Adrenal gland (tissue), 5 donors: ENCODE results near the gene TTF1.

Experiments used
- POLR2A ChIP-seq, 2 donors: fragments of 450-650 bp; IDR thresholded peaks; one replicate each; pipeline ENCODE4 v1.6.1; 2017; ENCODE audit warnings: antibody characterized with exemption in 2 of 2, mild to moderate bottlenecking in 2 of 2, moderate library complexity in 1 of 2
- TF ChIP-seq, protein P1 (sequence below), 6 experiments: fragments of 450-650 bp in 4 of 6; fragments of 200-600 bp in 2 of 6; sonication (generic) in 1 of 6; IDR thresholded peaks; 1 replicate in 5 of 6; 2 replicates in 1 of 6; pipeline versions ENCODE4 v1.5.1 to v1.8.0; 2016 to 2021; ENCODE audit warnings: antibody characterized with exemption in 6 of 6, mild to moderate bottlenecking in 2 of 6, moderate library complexity in 1 of 6
- donor health status: DM: no; HTN: no; CAD: no.

DNA sequence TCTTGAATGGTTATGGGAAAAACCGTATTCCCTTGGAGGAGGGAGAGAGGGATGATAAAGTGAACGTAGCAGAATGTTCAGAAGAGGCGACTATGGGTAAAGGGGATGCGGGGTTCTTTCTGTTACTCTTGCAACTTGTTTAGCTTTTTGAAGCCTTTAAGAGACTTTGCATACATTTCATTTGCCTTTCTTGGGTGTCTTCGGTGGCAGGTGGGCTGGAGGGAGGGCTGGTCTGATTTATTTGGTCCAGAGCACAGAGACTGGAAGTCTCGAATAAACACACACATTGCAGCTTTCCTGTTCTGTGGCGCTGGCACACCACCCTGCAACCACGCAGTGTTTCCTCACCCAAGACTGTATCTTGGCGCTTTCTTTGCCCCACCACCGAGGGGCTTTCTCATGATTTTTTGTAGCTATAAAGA, 23.2 kb downstream of the TTF1 start:
- TF ChIP-seq, protein P1, sequence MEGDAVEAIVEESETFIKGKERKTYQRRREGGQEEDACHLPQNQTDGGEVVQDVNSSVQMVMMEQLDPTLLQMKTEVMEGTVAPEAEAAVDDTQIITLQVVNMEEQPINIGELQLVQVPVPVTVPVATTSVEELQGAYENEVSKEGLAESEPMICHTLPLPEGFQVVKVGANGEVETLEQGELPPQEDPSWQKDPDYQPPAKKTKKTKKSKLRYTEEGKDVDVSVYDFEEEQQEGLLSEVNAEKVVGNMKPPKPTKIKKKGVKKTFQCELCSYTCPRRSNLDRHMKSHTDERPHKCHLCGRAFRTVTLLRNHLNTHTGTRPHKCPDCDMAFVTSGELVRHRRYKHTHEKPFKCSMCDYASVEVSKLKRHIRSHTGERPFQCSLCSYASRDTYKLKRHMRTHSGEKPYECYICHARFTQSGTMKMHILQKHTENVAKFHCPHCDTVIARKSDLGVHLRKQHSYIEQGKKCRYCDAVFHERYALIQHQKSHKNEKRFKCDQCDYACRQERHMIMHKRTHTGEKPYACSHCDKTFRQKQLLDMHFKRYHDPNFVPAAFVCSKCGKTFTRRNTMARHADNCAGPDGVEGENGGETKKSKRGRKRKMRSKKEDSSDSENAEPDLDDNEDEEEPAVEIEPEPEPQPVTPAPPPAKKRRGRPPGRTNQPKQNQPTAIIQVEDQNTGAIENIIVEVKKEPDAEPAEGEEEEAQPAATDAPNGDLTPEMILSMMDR (IDR thresholded peaks at IDR 0.05): no peak
- no peak for TF ChIP-seq POLR2A (IDR thresholded peaks at IDR 0.05)
